ENCODE measurements around the gene ZNF700.
"Not testable (repeated sequence)": the region's sequence is repeated elsewhere in the genome, so short reads cannot be mapped to it uniquely, and the experiment has no call there.

The ZNF700 gene

DNA sequence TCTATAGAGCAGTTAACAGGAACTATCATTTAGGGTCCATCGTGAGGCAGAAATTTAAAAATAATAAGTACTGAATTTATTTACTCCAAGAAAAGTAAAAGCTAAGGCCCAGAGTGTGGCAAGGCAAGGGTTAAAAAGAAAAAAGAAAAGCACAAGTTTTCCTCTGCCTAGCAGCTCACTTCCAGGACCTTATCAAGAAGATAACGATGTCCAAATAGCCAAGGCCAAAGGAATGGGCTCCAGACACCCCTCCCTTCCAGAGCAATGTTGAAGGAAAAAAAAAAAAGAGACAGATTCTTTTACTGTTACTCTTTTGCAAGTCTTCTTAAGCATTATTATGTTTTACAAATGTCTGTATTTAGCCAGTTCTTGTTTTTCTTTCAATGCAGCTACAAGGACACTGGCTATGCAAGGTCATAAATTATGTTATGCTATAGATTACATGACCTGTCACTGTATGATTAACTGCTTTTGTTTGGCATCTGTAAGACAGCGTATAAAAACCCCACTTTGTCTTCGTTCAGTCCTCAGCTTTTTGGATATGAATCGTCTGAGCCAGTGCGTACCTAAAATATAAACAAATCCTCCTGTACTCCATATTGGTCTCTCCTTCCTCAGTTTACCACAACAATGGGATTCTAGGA lies 2.9 kb upstream of the ZNF700 start:
- Histone ChIP-seq H3K27me3 (ENCODE audit: insufficient read depth, poor library complexity, severe bottlenecking) (no peaks in the 10 kb centered on the region), H3K4me3 (replicated peaks; ENCODE audit: insufficient read depth, low read length) (no peak overlapping the region), H3K27ac (replicated peaks) (no peak overlapping the region)
- DNase-seq (ENCODE audit: low read depth in 1 of 2, low spot score in 1 of 2): no peak
- TF ChIP-seq POLR2AphosphoS5 (IDR thresholded peaks at IDR 0.05; ENCODE audit: low read depth) (no peak), CTCF (IDR thresholded peaks at IDR 0.05; ENCODE audit: insufficient read depth, low read length) (no peak), GABPA (IDR thresholded peaks at IDR 0.05; ENCODE audit: low read depth) (no peak), REST (IDR thresholded peaks at IDR 0.05; ENCODE audit: insufficient replicate concordance, low read depth) (no peak), SPI1 (IDR thresholded peaks at IDR 0.05; ENCODE audit: borderline replicate concordance, low read depth) (no peak)

GRCh38 chr19:11925651-11926187 lies 812 bp downstream of the ZNF700 start:
- H3K27me3 ChIP-seq (ENCODE audit: insufficient read depth, poor library complexity, severe bottlenecking); DNase-seq (ENCODE audit: low read depth in 1 of 2, low spot score in 1 of 2): not testable (repeated sequence)
- Histone ChIP-seq H3K4me3 (replicated peaks; ENCODE audit: insufficient read depth, low read length) (peak overlapping the region; percentile 63), H3K27ac (replicated peaks) (peak overlapping the region; percentile 99)

DNA sequence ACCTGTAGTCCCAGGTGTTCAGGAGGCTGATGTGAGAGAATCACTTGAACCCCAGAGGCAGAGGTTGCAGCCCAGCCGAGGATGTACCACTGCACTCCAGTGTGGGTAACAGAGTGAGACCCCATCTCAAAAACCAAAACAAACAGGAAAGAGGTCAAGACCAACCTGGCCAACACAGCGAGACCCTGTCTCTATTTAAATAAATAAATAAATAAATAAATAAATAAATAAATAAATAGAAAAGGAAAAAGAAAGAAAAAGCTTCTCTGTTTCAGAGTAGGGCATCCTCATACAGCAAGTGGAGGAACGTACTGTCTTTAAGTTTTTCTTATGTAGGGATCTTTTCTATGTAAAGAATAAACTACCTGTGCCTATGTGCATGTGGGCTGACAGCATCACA lies 2.3 kb downstream of the ZNF700 start:
- no peak overlapping the region for H3K4me3 ChIP-seq (replicated peaks; ENCODE audit: insufficient read depth, low read length)
- DNase-seq (ENCODE audit: low read depth in 1 of 2, low spot score in 1 of 2): no peak

More for the DNA sequence above, 2.3 kb downstream of the ZNF700 start:
- H3K27me3 ChIP-seq (ENCODE audit: insufficient read depth, poor library complexity, severe bottlenecking): no peaks in the 10 kb centered on the region
- H3K27ac ChIP-seq (replicated peaks): no peak overlapping the region
- TF ChIP-seq POLR2AphosphoS5 (IDR thresholded peaks at IDR 0.05; ENCODE audit: low read depth) (no peak), GABPA (IDR thresholded peaks at IDR 0.05; ENCODE audit: low read depth) (no peak), REST (IDR thresholded peaks at IDR 0.05; ENCODE audit: insufficient replicate concordance, low read depth) (no peak), SPI1 (IDR thresholded peaks at IDR 0.05; ENCODE audit: borderline replicate concordance, low read depth) (no peak), CTCF (IDR thresholded peaks at IDR 0.05; ENCODE audit: insufficient read depth, low read length) (no peak)
